ENCODE data around the gene SEMA4A.

The SEMA4A gene

DNA sequence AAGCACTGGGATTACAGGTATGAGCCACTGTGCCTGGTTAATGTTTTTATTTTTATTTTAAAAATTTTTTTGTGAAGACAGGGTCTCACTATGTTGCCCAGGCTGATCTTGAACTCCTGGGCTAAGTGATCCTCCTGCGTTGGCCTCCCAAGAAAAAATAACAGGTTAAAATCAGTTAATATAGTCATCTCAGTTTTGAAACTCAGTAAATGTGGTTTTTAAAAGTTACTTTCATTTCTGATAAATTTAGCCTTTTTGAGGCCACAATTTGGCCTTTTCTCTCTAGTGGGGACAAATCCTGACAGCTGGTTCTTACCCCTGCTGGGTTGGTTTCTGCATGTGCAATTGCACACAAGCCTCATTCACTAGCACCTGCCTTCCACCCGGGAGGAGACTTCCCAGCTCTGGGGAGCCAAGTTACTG, 72.7 kb downstream of the SEMA4A start:
- in situ Hi-C loops (cut with MboI; ENCODE audit: low sequenced_read_pairs) = no loop called here

DNA sequence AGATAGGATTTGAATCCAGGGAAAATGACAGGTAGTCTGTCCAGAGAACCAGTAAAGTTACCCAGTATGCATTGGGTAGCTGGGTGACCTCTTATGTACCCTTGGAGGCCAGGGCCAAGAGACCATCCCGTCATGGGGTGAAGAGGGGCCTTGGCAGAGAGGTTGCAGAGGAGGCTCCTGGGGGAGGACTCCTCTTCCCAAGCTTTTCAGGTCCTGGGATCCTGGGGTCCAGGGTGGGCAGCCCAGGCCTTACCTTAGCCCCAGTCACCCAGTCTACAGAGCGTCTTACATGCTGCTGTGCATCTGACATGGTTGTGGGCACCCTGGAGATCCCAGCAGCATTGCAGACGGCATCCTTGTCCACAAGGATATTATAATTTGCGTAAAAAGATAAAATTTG, 73.4 kb downstream of the SEMA4A start:
- in situ Hi-C loops (cut with MboI; ENCODE audit: low sequenced_read_pairs) = no loop called here
